ENCODE data around the gene ELOVL4. TPM values are rescaled to one million over a fixed set of nuclear protein-coding genes. Genes with fewer than 3 reads are reported as not detected.

Gene ELOVL4
- total and polyA plus RNA-seq, 7 donors = 0.01 to 0.24 (median 0.10) TPM

DNA sequence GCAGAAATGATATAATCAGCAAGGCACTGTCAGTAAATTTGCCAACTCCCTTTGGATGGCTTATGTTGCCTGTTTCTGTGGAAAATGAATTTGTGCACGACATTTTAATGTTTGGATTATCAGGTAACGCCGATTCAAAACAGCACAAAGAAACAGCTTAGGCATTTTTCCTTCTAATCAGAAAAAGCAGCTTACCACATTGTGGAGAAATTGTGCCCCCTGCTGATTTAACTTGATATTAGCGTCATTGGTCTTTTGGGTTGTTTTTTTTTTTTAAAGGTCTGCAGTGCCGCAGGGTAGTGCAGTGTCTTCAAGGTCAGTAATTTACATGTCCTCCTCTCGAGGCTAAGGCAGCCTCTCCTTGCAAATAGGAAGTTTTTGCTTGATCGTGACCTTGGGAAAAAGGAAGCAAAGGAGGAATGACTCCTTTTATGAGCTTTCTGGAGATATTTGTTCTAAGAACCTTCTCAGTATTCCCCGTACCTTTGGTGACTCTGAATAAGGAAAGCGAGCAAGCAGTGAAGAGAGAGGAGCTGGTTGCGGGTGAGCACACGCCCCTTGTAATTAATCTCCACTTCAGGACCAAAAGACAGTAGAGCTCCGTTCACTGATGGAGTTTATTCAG is 79.1 kb downstream of the ELOVL4 start:
- H3K27me3 ChIP-seq (ENCODE audit: insufficient read depth in 3 of 3, low read length in 2 of 3) = no peaks in the 10 kb centered on the region
- ATAC-seq (no peak), DNase-seq (no peak)
- no peaks in the 10 kb centered on the region for H3K9me3 ChIP-seq
- no peaks in the 10 kb centered on the region for H3K4me1 ChIP-seq
- no peak overlapping the region for H3K27ac ChIP-seq
- H3K4me3 ChIP-seq = no peak overlapping the region
- WGBS, 3 donors = 34 to 44% (median 43%) methylated on average over 12 of the region's 12 CpGs
- H3K36me3 ChIP-seq (ENCODE audit: insufficient read depth in 1 of 2, low read depth in 1 of 2) = no peaks in the 10 kb centered on the region
- intact Hi-C loops (cut with DNase I) = no loop called here
- TF ChIP-seq, protein P1, sequence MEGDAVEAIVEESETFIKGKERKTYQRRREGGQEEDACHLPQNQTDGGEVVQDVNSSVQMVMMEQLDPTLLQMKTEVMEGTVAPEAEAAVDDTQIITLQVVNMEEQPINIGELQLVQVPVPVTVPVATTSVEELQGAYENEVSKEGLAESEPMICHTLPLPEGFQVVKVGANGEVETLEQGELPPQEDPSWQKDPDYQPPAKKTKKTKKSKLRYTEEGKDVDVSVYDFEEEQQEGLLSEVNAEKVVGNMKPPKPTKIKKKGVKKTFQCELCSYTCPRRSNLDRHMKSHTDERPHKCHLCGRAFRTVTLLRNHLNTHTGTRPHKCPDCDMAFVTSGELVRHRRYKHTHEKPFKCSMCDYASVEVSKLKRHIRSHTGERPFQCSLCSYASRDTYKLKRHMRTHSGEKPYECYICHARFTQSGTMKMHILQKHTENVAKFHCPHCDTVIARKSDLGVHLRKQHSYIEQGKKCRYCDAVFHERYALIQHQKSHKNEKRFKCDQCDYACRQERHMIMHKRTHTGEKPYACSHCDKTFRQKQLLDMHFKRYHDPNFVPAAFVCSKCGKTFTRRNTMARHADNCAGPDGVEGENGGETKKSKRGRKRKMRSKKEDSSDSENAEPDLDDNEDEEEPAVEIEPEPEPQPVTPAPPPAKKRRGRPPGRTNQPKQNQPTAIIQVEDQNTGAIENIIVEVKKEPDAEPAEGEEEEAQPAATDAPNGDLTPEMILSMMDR (IDR thresholded peaks at IDR 0.05) = peak; percentile 37

Other genes with a start within 250 kb of the ELOVL4 start
- gene TTK, start 57.1 kb upstream of the ELOVL4 start, total RNA-seq = under 1 TPM in 1 of 4 donors, not detected in 3; 0.15 TPM
- gene TTK, start 57.1 kb upstream of the ELOVL4 start, polyA plus RNA-seq = under 1 TPM; 0.10 to 0.22 (median 0.14) TPM
- gene BCKDHB, start 159.1 kb upstream of the ELOVL4 start, total RNA-seq = 10 to 100 TPM in 1 of 4 donors, 1 to 10 TPM in 3; 6.5 to 13.9 (median 7.0) TPM
- 10 to 100 TPM in 1 of 3 donors, 1 to 10 TPM in 2; 3.2 to 10.4 (median 3.5) TPM for gene BCKDHB, start 159.1 kb upstream of the ELOVL4 start, polyA plus RNA-seq